ENCODE data around the gene OR2V2.

DNA sequence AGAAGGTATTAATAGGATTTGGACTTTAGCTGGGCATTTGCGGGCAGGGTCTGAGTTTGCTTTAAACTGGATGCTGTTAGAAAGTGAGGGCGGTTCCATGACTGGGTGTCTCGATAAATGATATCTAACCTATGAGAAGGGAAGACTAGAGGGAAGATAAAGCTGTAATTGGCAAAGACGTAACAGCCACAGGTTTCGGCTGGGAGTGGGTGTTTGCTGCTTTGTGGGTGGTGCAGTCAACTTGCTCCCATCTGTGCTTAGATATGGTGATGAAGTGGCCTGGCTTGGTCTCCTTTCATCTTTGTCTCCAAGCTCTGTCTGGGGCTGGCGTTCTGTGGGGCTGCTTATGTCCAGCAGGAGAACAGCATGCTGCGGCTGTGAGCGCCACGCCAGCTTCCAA is 39.7 kb upstream of the OR2V2 start:
- TF ChIP-seq POLR2A (IDR thresholded peaks at IDR 0.05) = no peak
- no peak for TF ChIP-seq CTCF (IDR thresholded peaks at IDR 0.05)
- no peak for TF ChIP-seq EP300 (IDR thresholded peaks at IDR 0.05)
- TF ChIP-seq POLR2AphosphoS5 (IDR thresholded peaks at IDR 0.05) = no peak

All from gastroesophageal sphincter (tissue), 3 donors.